IMR-90 (cell line): Measurements from ENCODE around the gene PPP1R12C. TPM values are rescaled to one million over a fixed set of nuclear protein-coding genes. Genes with fewer than 3 reads are reported as not detected.

ENCODE experiments used
- ATAC-seq: fragments of 200-7000 bp; cut with Tn5 transposase; 2 replicates; pipeline ENCODE4 v1.9.1; 2020; ENCODE audit warnings: low read depth, mild to moderate bottlenecking, moderate library complexity
- BruUV-seq: library from RNA; stranded (reverse); fragments of 400-500 nt; replicated peaks from 2 replicates; lab custom pipeline; 2021; lab: Mats Ljungman, UMichigan
- CTCF ChIA-PET: fragments of 300-600 bp; formaldehyde crosslinking; extraction: SDS; loops from one replicate; lab custom pipeline; 2021; ENCODE audit warnings: antibody characterized with exemption; lab: Yijun Ruan, JAX
- POLR2A ChIA-PET: fragments of 300-600 bp; sonication (Branson Sonifier 250); formaldehyde crosslinking; loops from one replicate; lab custom pipeline; 2022; ENCODE audit warnings: antibody characterized with exemption; ENCODE audit not compliant: unreplicated experiment; lab: Charles Lee
- DNase-seq: peaks from one replicate; pipeline ENCODE4 v3.0.0; 2013
- H2AFZ ChIP-seq: replicated peaks from 2 replicates; pipeline ENCODE3; 2013; ENCODE audit warnings: low read length, mild to moderate bottlenecking; ENCODE audit not compliant: poor library complexity
- H2AK5ac ChIP-seq: 2 replicates; pipeline ENCODE4 v1.6.1; 2013; ENCODE audit warnings: low read depth, low read length, inconsistent platforms
- H2AK9ac ChIP-seq: replicated peaks from 2 replicates; pipeline ENCODE3; 2013; ENCODE audit warnings: mild to moderate bottlenecking, low read depth, low read length, moderate library complexity; ENCODE audit not compliant: poor library complexity
- H2BK120ac ChIP-seq: 2 replicates; pipeline ENCODE4 v1.6.1; 2013; ENCODE audit warnings: low read depth, low read length, inconsistent platforms
- H2BK15ac ChIP-seq: 3 replicates; pipeline ENCODE4 v1.6.1; 2013; ENCODE audit warnings: low read depth, low read length, inconsistent platforms
- H2BK20ac ChIP-seq: 2 replicates; pipeline ENCODE4 v1.6.1; 2013; ENCODE audit warnings: low read depth, mild to moderate bottlenecking, inconsistent platforms, low read length, moderate library complexity
- H2BK5ac ChIP-seq: 2 replicates; pipeline ENCODE4 v1.6.1; 2013; ENCODE audit warnings: mild to moderate bottlenecking, low read depth, low read length, inconsistent platforms; ENCODE audit not compliant: poor library complexity, severe bottlenecking
- H3K14ac ChIP-seq: replicated peaks from 2 replicates; pipeline ENCODE4 v1.6.1; 2013; ENCODE audit warnings: low read depth, low read length, inconsistent platforms
- H3K18ac ChIP-seq: 2 replicates; pipeline ENCODE4 v1.6.1; 2013; ENCODE audit warnings: low read depth, low read length, control low read depth
- H3K23ac ChIP-seq: 2 replicates; pipeline ENCODE4 v1.6.1; 2013; ENCODE audit warnings: low read depth, low read length, inconsistent platforms
- H3K27ac ChIP-seq: 2 replicates; pipeline ENCODE4 v1.5.1; 2013; ENCODE audit warnings: mild to moderate bottlenecking, control low read depth, low read length; ENCODE audit not compliant: insufficient read depth
- H3K27me3 ChIP-seq: 2 replicates; pipeline ENCODE4 v1.6.1; 2013; ENCODE audit warnings: low read length; ENCODE audit not compliant: control insufficient read depth, insufficient read depth
- H3K36me3 ChIP-seq: 2 replicates; pipeline ENCODE4 v1.6.1; 2013; ENCODE audit warnings: low read length, mixed read lengths; ENCODE audit not compliant: control insufficient read depth, insufficient read depth
- H3K4ac ChIP-seq: 2 replicates; pipeline ENCODE4 v1.6.1; 2013; ENCODE audit warnings: low read depth, low read length, inconsistent platforms
- H3K4me1 ChIP-seq: 2 replicates; pipeline ENCODE4 v1.6.1; 2013; ENCODE audit warnings: low read length, mixed read lengths; ENCODE audit not compliant: control insufficient read depth, insufficient read depth
- H3K4me2 ChIP-seq: 2 replicates; pipeline ENCODE4 v1.6.1; 2013; ENCODE audit warnings: low read depth, mild to moderate bottlenecking, control low read depth, low read length, moderate library complexity
- H3K4me3 ChIP-seq: 2 replicates; pipeline ENCODE4 v1.5.1; 2013; ENCODE audit warnings: low read depth, mild to moderate bottlenecking, control low read depth, low read length, moderate library complexity; ENCODE audit not compliant: insufficient read depth
- H3K56ac ChIP-seq: 2 replicates; pipeline ENCODE4 v1.6.1; 2013; ENCODE audit warnings: low read length, inconsistent platforms; ENCODE audit not compliant: insufficient read depth; ENCODE audit errors: extremely low read depth
- H3K79me1 ChIP-seq, 2 experiments: 2 replicates each; pipeline ENCODE4 v1.6.1; 2013; ENCODE audit warnings: low read length in 2 of 2, inconsistent platforms in 1 of 2, low read depth in 1 of 2
- H3K9ac ChIP-seq: 2 replicates; pipeline ENCODE4 v1.6.1; 2013; ENCODE audit warnings: low read depth, low read length, control low read depth
- H3K9me1 ChIP-seq: 2 replicates; pipeline ENCODE4 v1.6.1; 2013; ENCODE audit warnings: low read length, inconsistent platforms; ENCODE audit not compliant: insufficient read depth
- H3K9me3 ChIP-seq: 2 replicates; pipeline ENCODE4 v1.6.1; 2013; ENCODE audit warnings: low read length; ENCODE audit not compliant: control insufficient read depth, insufficient read depth
- H4K20me1 ChIP-seq: 2 replicates; pipeline ENCODE4 v1.6.1; 2013; ENCODE audit warnings: low read length, inconsistent platforms; ENCODE audit not compliant: insufficient read depth
- H4K5ac ChIP-seq: 2 replicates; pipeline ENCODE4 v1.6.1; 2013; ENCODE audit warnings: mild to moderate bottlenecking, low read depth, low read length, control low read depth
- H4K8ac ChIP-seq, 2 experiments: 2 replicates each; pipeline ENCODE4 v1.6.1; 2013; ENCODE audit warnings: low read depth in 2 of 2, low read length in 2 of 2, control low read depth in 1 of 2, inconsistent platforms in 1 of 2
- H4K91ac ChIP-seq: 2 replicates; pipeline ENCODE4 v1.6.1; 2013; ENCODE audit warnings: low read depth, low read length, inconsistent platforms; ENCODE audit not compliant: insufficient read depth
- CEBPB ChIP-seq: IDR thresholded peaks from 2 replicates; pipeline ENCODE4 v1.6.1; 2012; ENCODE audit warnings: low read depth, low read length, improper control_type of control experiment
- WGBS, 2 experiments: methylation state at CpG; one replicate each; pipeline versions ENCODE4 v1.1.5 to v1.1.7; 2013; ENCODE audit warnings: missing lambda C conversion rate in 2 of 2; ENCODE audit not compliant: insufficient read length in 1 of 2; ENCODE audit errors: extremely low coverage in 2 of 2; 5-methylcytosine and 5-hydroxymethylcytosine counted together
- dilution Hi-C: fragments of 300-500 bp; cut with HindIII; formaldehyde crosslinking; loops from one replicate; pipeline ENCODE4 v1.14.3; 2018; ENCODE audit warnings: low sequenced_read_pairs; ENCODE audit not compliant: unreplicated experiment
- in situ Hi-C: fragments of 300-500 bp; cut with MboI; formaldehyde crosslinking; loops from 3 replicates; pipeline ENCODE4 v1.14.3; 2019; ENCODE audit warnings: low sequenced_read_pairs, inconsistent platforms, mixed read lengths
- intact Hi-C: fragments of 100-400 bp; cut with micrococcal nuclease; formaldehyde crosslinking; loops from 2 replicates; pipeline ENCODE4 v1.10.0; 2022
- polyA plus RNA-seq, 3 experiments: library from polyadenylated mRNA; depleted of rRNA; stranded (reverse); fragments of >200 nt; gene quantifications; 2 replicates each; pipeline ENCODE4 v1.2.3, GENCODE V29; 2012; ENCODE audit warnings: low replicate concordance in 1 of 3
- total RNA-seq: library from RNA; depleted of rRNA; stranded (reverse); fragments of >200 nt; gene quantifications from 2 replicates; pipeline ENCODE4 v1.2.3, GENCODE V29; 2012
- TF ChIP-seq, protein P1 (sequence below): conservative IDR thresholded peaks from 2 replicates; pipeline ENCODE4 v1.5.1; 2012; ENCODE audit warnings: mild to moderate bottlenecking, low read depth, low read length, improper control_type of control experiment

Gene PPP1R12C
- total and polyA plus RNA-seq, 2 of the 4 experiments (the other 2 are of a cell fraction), result 21.5 to 81.4 TPM

DNA sequence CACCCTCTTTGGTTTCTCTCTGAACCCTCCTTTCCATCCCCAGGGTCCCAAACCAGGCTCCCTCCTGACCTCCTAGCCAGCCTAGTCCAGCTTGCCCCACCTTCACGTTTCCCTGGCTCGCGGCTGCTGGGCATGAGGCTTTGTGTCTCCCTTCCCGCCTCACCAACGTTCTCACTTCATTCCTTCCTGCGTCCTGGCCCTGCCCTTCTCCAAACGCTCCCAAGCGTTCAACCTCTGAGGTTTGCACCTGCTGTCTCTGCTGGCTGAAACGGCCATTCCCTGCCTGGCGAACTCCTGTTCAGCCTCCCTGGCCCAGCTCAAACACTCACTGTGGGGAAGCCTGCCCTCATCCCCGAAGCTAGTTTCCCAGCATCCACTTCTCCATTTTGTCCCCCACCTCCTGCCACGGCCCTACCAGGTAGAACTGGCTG, 29.4 kb downstream of the PPP1R12C start:
- intact Hi-C loops, result loop anchor here (1.0 to 10.0 kb wide), 2 partner anchors 330 to 623 kb away; partner anchors contain the start of gene LENG9
- TF ChIP-seq, protein P1, sequence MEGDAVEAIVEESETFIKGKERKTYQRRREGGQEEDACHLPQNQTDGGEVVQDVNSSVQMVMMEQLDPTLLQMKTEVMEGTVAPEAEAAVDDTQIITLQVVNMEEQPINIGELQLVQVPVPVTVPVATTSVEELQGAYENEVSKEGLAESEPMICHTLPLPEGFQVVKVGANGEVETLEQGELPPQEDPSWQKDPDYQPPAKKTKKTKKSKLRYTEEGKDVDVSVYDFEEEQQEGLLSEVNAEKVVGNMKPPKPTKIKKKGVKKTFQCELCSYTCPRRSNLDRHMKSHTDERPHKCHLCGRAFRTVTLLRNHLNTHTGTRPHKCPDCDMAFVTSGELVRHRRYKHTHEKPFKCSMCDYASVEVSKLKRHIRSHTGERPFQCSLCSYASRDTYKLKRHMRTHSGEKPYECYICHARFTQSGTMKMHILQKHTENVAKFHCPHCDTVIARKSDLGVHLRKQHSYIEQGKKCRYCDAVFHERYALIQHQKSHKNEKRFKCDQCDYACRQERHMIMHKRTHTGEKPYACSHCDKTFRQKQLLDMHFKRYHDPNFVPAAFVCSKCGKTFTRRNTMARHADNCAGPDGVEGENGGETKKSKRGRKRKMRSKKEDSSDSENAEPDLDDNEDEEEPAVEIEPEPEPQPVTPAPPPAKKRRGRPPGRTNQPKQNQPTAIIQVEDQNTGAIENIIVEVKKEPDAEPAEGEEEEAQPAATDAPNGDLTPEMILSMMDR, result no peak
- no peak for TF ChIP-seq CEBPB

More for the DNA sequence above, 29.4 kb downstream of the PPP1R12C start:
- Histone ChIP-seq H3K36me3 (peaks cover 21% of the 10 kb centered on the region; the same call in 1 of the 2 replicates), H4K91ac (no peak overlapping the region), H3K9me1 (no peaks in the 10 kb centered on the region; the same call in 1 of the 2 replicates), H3K18ac (no peak overlapping the region), H2BK15ac (no peak overlapping the region), H4K5ac (no peak overlapping the region), H3K4ac (no peak overlapping the region), H2BK120ac (no peak overlapping the region), H3K79me1 (peaks cover 0 to 12% of the 10 kb centered on the region in 2 experiments; a peak in 2 of 4 replicates), H2BK5ac (no peak overlapping the region), H3K56ac (no peak overlapping the region), H4K20me1 (peaks cover 38% of the 10 kb centered on the region), H3K4me3 (no peak overlapping the region), H3K23ac (no peak overlapping the region), H3K14ac (no peak overlapping the region), H2BK20ac (no peak overlapping the region), H3K9me3 (no peaks in the 10 kb centered on the region), H3K4me2 (no peak overlapping the region; the same call in 1 of the 2 replicates), H4K8ac (no peak overlapping the region), H2AK9ac (peak overlapping the region; percentile 85), H2AFZ (no peak overlapping the region), H3K27me3 (peaks cover 26% of the 10 kb centered on the region), H3K27ac (no peak overlapping the region), H3K9ac (no peak overlapping the region), H3K4me1 (peaks cover 6% of the 10 kb centered on the region; the same call in 1 of the 2 replicates), H2AK5ac (no peak overlapping the region)
- in situ Hi-C loops (no loop called here), dilution Hi-C loops (no loop called here)
- ATAC-seq (no peak), DNase-seq (no peak)
- no TSS peak for BruUV-seq
- ChIA-PET POLR2A (no interaction called here), CTCF (interaction anchor here (1.1 kb wide), 1 partner anchor 26 kb away, joined by 3 read pairs; no protein-coding TSS in a partner anchor)
- WGBS, 2 experiments, result 86% methylated on average over 4 of the region's 12 CpGs; no CpG with 5 or more reads in 1 of the 2 experiments
